ENCODE measurements around the gene RERE. TPM values are rescaled to one million over a fixed set of nuclear protein-coding genes. Genes with fewer than 3 reads are reported as not detected.

RERE gene
- total RNA-seq, 1 experiment from 2014 or later, result 55.2 TPM

DNA sequence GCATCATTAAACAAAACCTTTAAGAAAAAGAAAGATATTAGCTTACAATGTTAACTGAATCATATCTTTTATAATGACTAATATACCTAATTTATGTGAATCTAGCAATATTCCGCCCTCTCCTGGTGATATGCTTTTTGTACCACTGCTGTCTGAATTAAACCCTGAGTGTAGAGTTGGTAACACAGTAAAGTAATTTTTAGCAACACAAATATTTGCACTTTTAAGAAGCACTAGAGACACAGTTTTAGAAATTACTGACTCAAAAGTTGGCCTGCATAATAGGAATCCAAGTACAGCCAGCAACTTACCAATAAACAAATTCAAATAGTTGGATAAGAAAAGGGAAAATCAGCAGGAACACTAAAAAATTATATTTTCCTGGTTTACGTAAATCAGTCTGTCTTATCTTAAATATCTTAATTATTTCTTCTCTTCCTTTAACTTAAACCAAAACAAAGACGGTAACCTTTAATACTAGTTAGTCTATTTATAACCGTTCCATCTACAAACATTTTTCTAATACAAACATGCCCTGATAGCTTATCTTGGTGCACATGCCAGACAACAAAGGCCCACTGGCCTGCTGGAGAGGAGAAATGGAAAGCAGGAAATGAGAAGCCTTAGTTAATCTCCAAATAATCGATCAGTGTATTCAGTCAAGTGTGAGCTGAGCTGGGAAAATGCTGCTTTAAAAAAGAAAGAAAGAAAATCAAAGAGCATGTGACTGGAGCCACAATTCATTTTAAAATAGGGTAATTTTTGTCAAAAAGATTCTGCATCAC, 246.0 kb downstream of the RERE start:
- no peak overlapping the region for H3K4me2 ChIP-seq (ENCODE audit: low read depth, low read length, poor library complexity, severe bottlenecking)
- DNase-seq, result peak; percentile 65
- no peak overlapping the region for H2AFZ ChIP-seq (ENCODE audit: low read length)
- no peak overlapping the region for H3K4me3 ChIP-seq (ENCODE audit: low read length)
- no peaks in the 10 kb centered on the region for H3K4me1 ChIP-seq (ENCODE audit: low read length)
- no peaks in the 10 kb centered on the region for H3K36me3 ChIP-seq (ENCODE audit: insufficient read depth, low read length)
- H4K20me1 ChIP-seq (ENCODE audit: insufficient read depth, low read depth, low read length), result peaks cover 18% of the 10 kb centered on the region
- no peak overlapping the region for H3K9ac ChIP-seq (ENCODE audit: low read length)
- H3K27me3 ChIP-seq (ENCODE audit: low read length), result no peaks in the 10 kb centered on the region
- no peaks in the 10 kb centered on the region for H3K9me2 ChIP-seq (replicated peaks; ENCODE audit: insufficient read depth, low read length)
- no peaks in the 10 kb centered on the region for H3K9me3 ChIP-seq (ENCODE audit: low read length)
- H3K27ac ChIP-seq (ENCODE audit: low read length), result no peak overlapping the region
- H3K79me2 ChIP-seq (ENCODE audit: low read length), result no peaks in the 10 kb centered on the region

- Histone ChIP-seq H3K9me3 (ENCODE audit: low read length) (no peaks in the 10 kb centered on the region), H3K4me2 (ENCODE audit: low read depth, low read length, poor library complexity, severe bottlenecking) (no peak overlapping the region), H2AFZ (ENCODE audit: low read length) (no peak overlapping the region), H3K27me3 (ENCODE audit: low read length) (no peaks in the 10 kb centered on the region), H3K4me1 (ENCODE audit: low read length) (no peaks in the 10 kb centered on the region), H3K9ac (ENCODE audit: low read length) (no peak overlapping the region), H3K27ac (ENCODE audit: low read length) (no peak overlapping the region), H3K4me3 (ENCODE audit: low read length) (no peak overlapping the region), H3K9me2 (replicated peaks; ENCODE audit: insufficient read depth, low read length) (no peaks in the 10 kb centered on the region), H3K36me3 (ENCODE audit: insufficient read depth, low read length) (no peaks in the 10 kb centered on the region), H3K79me2 (ENCODE audit: low read length) (no peaks in the 10 kb centered on the region), H4K20me1 (ENCODE audit: insufficient read depth, low read depth, low read length) (peaks cover 18% of the 10 kb centered on the region)
- no peak for DNase-seq
Observed at GRCh38 chr1:8570465-8570864, 247.0 kb downstream of the RERE start.

GRCh38 chr1:8569242-8569641, 248.2 kb downstream of the RERE start:
- Histone ChIP-seq H3K9me3 (ENCODE audit: low read length) (no peaks in the 10 kb centered on the region), H3K4me1 (ENCODE audit: low read length) (no peaks in the 10 kb centered on the region), H3K27ac (ENCODE audit: low read length) (no peak overlapping the region), H2AFZ (ENCODE audit: low read length) (no peak overlapping the region), H4K20me1 (ENCODE audit: insufficient read depth, low read depth, low read length) (peaks cover 18% of the 10 kb centered on the region), H3K4me2 (ENCODE audit: low read depth, low read length, poor library complexity, severe bottlenecking) (no peak overlapping the region), H3K36me3 (ENCODE audit: insufficient read depth, low read length) (no peaks in the 10 kb centered on the region), H3K9ac (ENCODE audit: low read length) (no peak overlapping the region), H3K79me2 (ENCODE audit: low read length) (no peaks in the 10 kb centered on the region), H3K27me3 (ENCODE audit: low read length) (no peaks in the 10 kb centered on the region), H3K9me2 (replicated peaks; ENCODE audit: insufficient read depth, low read length) (no peaks in the 10 kb centered on the region), H3K4me3 (ENCODE audit: low read length) (no peak overlapping the region)
- DNase-seq, result no peak

- H3K27me3 ChIP-seq (ENCODE audit: low read length), result no peaks in the 10 kb centered on the region
- no peak overlapping the region for H3K4me2 ChIP-seq (ENCODE audit: low read depth, low read length, poor library complexity, severe bottlenecking)
- H3K27ac ChIP-seq (ENCODE audit: low read length), result no peak overlapping the region
- H2AFZ ChIP-seq (ENCODE audit: low read length), result no peak overlapping the region
- H3K9me2 ChIP-seq (replicated peaks; ENCODE audit: insufficient read depth, low read length), result no peaks in the 10 kb centered on the region
- H3K4me3 ChIP-seq (ENCODE audit: low read length), result no peak overlapping the region
- no peaks in the 10 kb centered on the region for H3K79me2 ChIP-seq (ENCODE audit: low read length)
- H3K36me3 ChIP-seq (ENCODE audit: insufficient read depth, low read length), result no peaks in the 10 kb centered on the region
- no peak overlapping the region for H3K9ac ChIP-seq (ENCODE audit: low read length)
- peaks cover 20% of the 10 kb centered on the region for H4K20me1 ChIP-seq (ENCODE audit: insufficient read depth, low read depth, low read length)
- no peaks in the 10 kb centered on the region for H3K9me3 ChIP-seq (ENCODE audit: low read length)
- no peaks in the 10 kb centered on the region for H3K4me1 ChIP-seq (ENCODE audit: low read length)
- no peak for DNase-seq
Observed at GRCh38 chr1:8568837-8569236, 248.6 kb downstream of the RERE start.

DNA sequence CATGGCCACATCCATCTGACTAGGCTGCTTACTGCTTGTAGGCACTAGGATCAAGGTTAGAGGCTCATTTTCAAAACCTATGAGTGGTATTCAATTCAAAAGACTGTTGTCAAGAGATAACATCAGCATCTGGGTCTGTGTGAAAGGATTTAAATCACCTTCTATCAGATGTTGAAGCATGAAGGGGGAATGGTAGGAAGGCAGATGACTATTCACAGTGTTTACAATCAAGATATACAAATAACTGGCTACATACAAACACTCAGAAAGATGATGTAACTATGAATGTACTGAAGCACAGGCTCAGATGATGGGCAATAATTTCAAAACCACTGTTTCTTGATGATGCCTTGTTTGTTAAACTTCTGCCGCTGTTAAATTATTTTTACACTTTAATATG, 250.3 kb downstream of the RERE start:
- DNase-seq, result no peak

GRCh38 chr1:8565802-8566201, 251.6 kb downstream of the RERE start:
- no peaks in the 10 kb centered on the region for H3K9me3 ChIP-seq (ENCODE audit: low read length)
- H2AFZ ChIP-seq (ENCODE audit: low read length), result no peak overlapping the region
- H3K9me2 ChIP-seq (replicated peaks; ENCODE audit: insufficient read depth, low read length), result no peaks in the 10 kb centered on the region
- H4K20me1 ChIP-seq (ENCODE audit: insufficient read depth, low read depth, low read length), result peaks cover 29% of the 10 kb centered on the region; the same call in 1 of the 2 replicates
- H3K4me2 ChIP-seq (ENCODE audit: low read depth, low read length, poor library complexity, severe bottlenecking), result no peak overlapping the region
- no peak overlapping the region for H3K4me3 ChIP-seq (ENCODE audit: low read length)
- H3K4me1 ChIP-seq (ENCODE audit: low read length), result peaks cover 2% of the 10 kb centered on the region
- H3K36me3 ChIP-seq (ENCODE audit: insufficient read depth, low read length), result no peaks in the 10 kb centered on the region
- no peaks in the 10 kb centered on the region for H3K79me2 ChIP-seq (ENCODE audit: low read length)
- H3K9ac ChIP-seq (ENCODE audit: low read length), result no peak overlapping the region
- no peak overlapping the region for H3K27ac ChIP-seq (ENCODE audit: low read length)
- no peak for DNase-seq
- H3K27me3 ChIP-seq (ENCODE audit: low read length), result no peaks in the 10 kb centered on the region

More for the DNA sequence above, 250.3 kb downstream of the RERE start:
- H3K9ac ChIP-seq (ENCODE audit: low read length), result no peak overlapping the region
- no peak overlapping the region for H3K27ac ChIP-seq (ENCODE audit: low read length)
- H3K9me2 ChIP-seq (replicated peaks; ENCODE audit: insufficient read depth, low read length), result no peaks in the 10 kb centered on the region
- no peak overlapping the region for H3K4me2 ChIP-seq (ENCODE audit: low read depth, low read length, poor library complexity, severe bottlenecking)
- no peaks in the 10 kb centered on the region for H3K9me3 ChIP-seq (ENCODE audit: low read length)
- H4K20me1 ChIP-seq (ENCODE audit: insufficient read depth, low read depth, low read length), result peaks cover 28% of the 10 kb centered on the region
- no peaks in the 10 kb centered on the region for H3K79me2 ChIP-seq (ENCODE audit: low read length)
- no peaks in the 10 kb centered on the region for H3K36me3 ChIP-seq (ENCODE audit: insufficient read depth, low read length)
- no peaks in the 10 kb centered on the region for H3K27me3 ChIP-seq (ENCODE audit: low read length)
- no peaks in the 10 kb centered on the region for H3K4me1 ChIP-seq (ENCODE audit: low read length)
- no peak overlapping the region for H3K4me3 ChIP-seq (ENCODE audit: low read length)
- H2AFZ ChIP-seq (ENCODE audit: low read length), result no peak overlapping the region

GRCh38 chr1:8563944-8564537, 253.4 kb downstream of the RERE start:
- no peak overlapping the region for H3K9ac ChIP-seq (ENCODE audit: low read length)
- H3K4me3 ChIP-seq (ENCODE audit: low read length), result no peak overlapping the region
- no peak for DNase-seq
- no peak overlapping the region for H3K4me2 ChIP-seq (ENCODE audit: low read depth, low read length, poor library complexity, severe bottlenecking)
- H3K27me3 ChIP-seq (ENCODE audit: low read length), result no peaks in the 10 kb centered on the region
- H3K9me3 ChIP-seq (ENCODE audit: low read length), result no peaks in the 10 kb centered on the region
- H4K20me1 ChIP-seq (ENCODE audit: insufficient read depth, low read depth, low read length), result peaks cover 30% of the 10 kb centered on the region; the same call in 1 of the 2 replicates
- no peaks in the 10 kb centered on the region for H3K9me2 ChIP-seq (replicated peaks; ENCODE audit: insufficient read depth, low read length)
- no peak overlapping the region for H2AFZ ChIP-seq (ENCODE audit: low read length)
- no peaks in the 10 kb centered on the region for H3K79me2 ChIP-seq (ENCODE audit: low read length)
- no peaks in the 10 kb centered on the region for H3K36me3 ChIP-seq (ENCODE audit: insufficient read depth, low read length)
- H3K27ac ChIP-seq (ENCODE audit: low read length), result no peak overlapping the region
- H3K4me1 ChIP-seq (ENCODE audit: low read length), result peaks cover 8% of the 10 kb centered on the region

GRCh38 chr1:8562881-8563865, 254.3 kb downstream of the RERE start:
- Histone ChIP-seq H3K4me2 (ENCODE audit: low read depth, low read length, poor library complexity, severe bottlenecking) (no peak overlapping the region), H2AFZ (ENCODE audit: low read length) (no peak overlapping the region), H3K9ac (ENCODE audit: low read length) (no peak overlapping the region), H3K4me1 (ENCODE audit: low read length) (peaks cover 8% of the 10 kb centered on the region), H3K36me3 (ENCODE audit: insufficient read depth, low read length) (no peaks in the 10 kb centered on the region), H3K9me3 (ENCODE audit: low read length) (no peaks in the 10 kb centered on the region), H3K4me3 (ENCODE audit: low read length) (no peak overlapping the region), H3K27me3 (ENCODE audit: low read length) (no peaks in the 10 kb centered on the region), H3K9me2 (replicated peaks; ENCODE audit: insufficient read depth, low read length) (no peaks in the 10 kb centered on the region), H4K20me1 (ENCODE audit: insufficient read depth, low read depth, low read length) (peaks cover 28% of the 10 kb centered on the region; the same call in 1 of the 2 replicates), H3K27ac (ENCODE audit: low read length) (no peak overlapping the region), H3K79me2 (ENCODE audit: low read length) (no peaks in the 10 kb centered on the region)
- no peak for DNase-seq

All from Karpas-422 (cell line).